Measurements from ENCODE around the gene CCDC170. TPM values are rescaled to one million over a fixed set of nuclear protein-coding genes. Genes with fewer than 3 reads are reported as not detected.

The CCDC170 gene
- total RNA-seq, 1 donor from 2014 or later, result 0.14 TPM

- no peaks in the 10 kb centered on the region for H3K36me3 Mint-ChIP-seq (ENCODE audit: low read depth, unreplicated experiment)
- H3K9ac ChIP-seq (ENCODE audit: low read length), result no peak overlapping the region
- no peak overlapping the region for H2AFZ ChIP-seq (ENCODE audit: low read depth, low read length)
- H3K36me3 ChIP-seq (ENCODE audit: insufficient read depth, low read length), result no peaks in the 10 kb centered on the region
- peaks cover 1% of the 10 kb centered on the region for H3K4me1 Mint-ChIP-seq (ENCODE audit: low read depth, unreplicated experiment)
- H3K79me2 ChIP-seq (ENCODE audit: insufficient read depth, low read length), result no peaks in the 10 kb centered on the region
- no peaks in the 10 kb centered on the region for H3K9me3 ChIP-seq (ENCODE audit: insufficient read depth, low read depth, low read length)
- H3K4me1 ChIP-seq (ENCODE audit: insufficient read depth, low read length), result no peaks in the 10 kb centered on the region
- no peak overlapping the region for H3K4me2 ChIP-seq (ENCODE audit: low read length)
- no peak overlapping the region for H3K4me3 ChIP-seq (ENCODE audit: insufficient read depth, low read depth, low read length)
- no peak overlapping the region for H3K4me3 Mint-ChIP-seq (ENCODE audit: unreplicated experiment)
- no peak overlapping the region for H3K27ac ChIP-seq (ENCODE audit: low read depth, low read length)
- no peaks in the 10 kb centered on the region for H3K27me3 Mint-ChIP-seq (ENCODE audit: low read depth, unreplicated experiment)
- H3K27me3 ChIP-seq (ENCODE audit: insufficient read depth, low read length), result no peaks in the 10 kb centered on the region
- DNase-seq (ENCODE audit: low read depth) (no peak), FAIRE-seq (no peak)
- no peaks in the 10 kb centered on the region for H3K9me3 Mint-ChIP-seq (ENCODE audit: unreplicated experiment)
- no peak overlapping the region for H3K27ac Mint-ChIP-seq (ENCODE audit: unreplicated experiment)
- H4K20me1 ChIP-seq (ENCODE audit: insufficient read depth, low read length), result no peaks in the 10 kb centered on the region
- TF ChIP-seq CTCF (IDR thresholded peaks at IDR 0.05; ENCODE audit: insufficient read depth, low read depth, low read length) (no peak), EZH2 (IDR thresholded peaks at IDR 0.05; ENCODE audit: insufficient read depth, low read length) (no peak)
Measured at GRCh38 chr6:151477726-151478125, 16.1 kb upstream of the CCDC170 start.

GRCh38 chr6:151478670-151479069, 15.1 kb upstream of the CCDC170 start:
- H3K4me3 ChIP-seq (ENCODE audit: insufficient read depth, low read depth, low read length), result no peak overlapping the region
- H3K9me3 Mint-ChIP-seq (ENCODE audit: unreplicated experiment), result no peaks in the 10 kb centered on the region
- H3K4me3 Mint-ChIP-seq (ENCODE audit: unreplicated experiment), result no peak overlapping the region
- H3K4me2 ChIP-seq (ENCODE audit: low read length), result no peak overlapping the region
- no peak overlapping the region for H3K27ac ChIP-seq (ENCODE audit: low read depth, low read length)
- H3K27me3 ChIP-seq (ENCODE audit: insufficient read depth, low read length), result no peaks in the 10 kb centered on the region
- DNase-seq (ENCODE audit: low read depth) (peak; percentile 4), FAIRE-seq (no peak)
- no peak overlapping the region for H3K9ac ChIP-seq (ENCODE audit: low read length)
- no peaks in the 10 kb centered on the region for H3K9me3 ChIP-seq (ENCODE audit: insufficient read depth, low read depth, low read length)
- H3K27me3 Mint-ChIP-seq (ENCODE audit: low read depth, unreplicated experiment), result no peaks in the 10 kb centered on the region
- no peaks in the 10 kb centered on the region for H3K36me3 Mint-ChIP-seq (ENCODE audit: low read depth, unreplicated experiment)
- H4K20me1 ChIP-seq (ENCODE audit: insufficient read depth, low read length), result no peaks in the 10 kb centered on the region
- peaks cover 1% of the 10 kb centered on the region for H3K4me1 Mint-ChIP-seq (ENCODE audit: low read depth, unreplicated experiment)
- H3K4me1 ChIP-seq (ENCODE audit: insufficient read depth, low read length), result no peaks in the 10 kb centered on the region
- H3K79me2 ChIP-seq (ENCODE audit: insufficient read depth, low read length), result no peaks in the 10 kb centered on the region
- no peak overlapping the region for H3K27ac Mint-ChIP-seq (ENCODE audit: unreplicated experiment)
- H3K36me3 ChIP-seq (ENCODE audit: insufficient read depth, low read length), result no peaks in the 10 kb centered on the region
- no peak overlapping the region for H2AFZ ChIP-seq (ENCODE audit: low read depth, low read length)
- TF ChIP-seq CTCF (IDR thresholded peaks at IDR 0.05; ENCODE audit: insufficient read depth, low read depth, low read length) (no peak), EZH2 (IDR thresholded peaks at IDR 0.05; ENCODE audit: insufficient read depth, low read length) (no peak)

- no peaks in the 10 kb centered on the region for H4K20me1 ChIP-seq (ENCODE audit: insufficient read depth, low read length)
- no peak overlapping the region for H2AFZ ChIP-seq (ENCODE audit: low read depth, low read length)
- no peaks in the 10 kb centered on the region for H3K9me3 ChIP-seq (ENCODE audit: insufficient read depth, low read depth, low read length)
- no peaks in the 10 kb centered on the region for H3K27me3 ChIP-seq (ENCODE audit: insufficient read depth, low read length)
- TF ChIP-seq CTCF (IDR thresholded peaks at IDR 0.05; ENCODE audit: insufficient read depth, low read depth, low read length) (no peak), EZH2 (IDR thresholded peaks at IDR 0.05; ENCODE audit: insufficient read depth, low read length) (no peak)
- no peak overlapping the region for H3K4me2 ChIP-seq (ENCODE audit: low read length)
- H3K4me1 ChIP-seq (ENCODE audit: insufficient read depth, low read length), result no peaks in the 10 kb centered on the region
- no peaks in the 10 kb centered on the region for H3K36me3 ChIP-seq (ENCODE audit: insufficient read depth, low read length)
- Mint-ChIP-seq H3K4me3 (ENCODE audit: unreplicated experiment) (no peak overlapping the region), H3K9me3 (ENCODE audit: unreplicated experiment) (peaks cover 2% of the 10 kb centered on the region), H3K27ac (ENCODE audit: unreplicated experiment) (no peak overlapping the region), H3K36me3 (ENCODE audit: low read depth, unreplicated experiment) (no peaks in the 10 kb centered on the region), H3K27me3 (ENCODE audit: low read depth, unreplicated experiment) (no peaks in the 10 kb centered on the region), H3K4me1 (ENCODE audit: low read depth, unreplicated experiment) (peaks cover 7% of the 10 kb centered on the region)
- H3K4me3 ChIP-seq (ENCODE audit: insufficient read depth, low read depth, low read length), result no peak overlapping the region
- H3K9ac ChIP-seq (ENCODE audit: low read length), result no peak overlapping the region
- no peak for DNase-seq (ENCODE audit: low read depth)
- H3K27ac ChIP-seq (ENCODE audit: low read depth, low read length), result no peak overlapping the region
- H3K79me2 ChIP-seq (ENCODE audit: insufficient read depth, low read length), result no peaks in the 10 kb centered on the region
- no peak for FAIRE-seq
Measured at GRCh38 chr6:151481786-151482185, 12.0 kb upstream of the CCDC170 start.
